Left ventricle myocardium inferior (tissue), 1 donor: Measurements from ENCODE around the gene CTBP2. TPM values are rescaled to one million over a fixed set of nuclear protein-coding genes. Genes with fewer than 3 reads are reported as not detected.

Experiments
- DNase-seq: peaks from one replicate; pipeline ENCODE4 v3.0.0-alpha.2; 2020
- H3K27ac ChIP-seq: fragments of 200-600 bp; replicated peaks from 2 replicates; pipeline ENCODE4 v1.8.0; 2021
- H3K27me3 ChIP-seq: fragments of 200-600 bp; 2 replicates; pipeline ENCODE4 v1.8.0; 2021; ENCODE audit warnings: low read depth
- H3K36me3 ChIP-seq: fragments of 200-600 bp; 2 replicates; pipeline ENCODE4 v1.8.0; 2021
- H3K4me1 ChIP-seq: fragments of 200-600 bp; 2 replicates; pipeline ENCODE4 v1.8.0; 2021
- H3K4me3 ChIP-seq: fragments of 200-600 bp; 2 replicates; pipeline ENCODE4 v1.8.0; 2021; ENCODE audit warnings: mild to moderate bottlenecking, moderate library complexity
- H3K9me3 ChIP-seq: fragments of 200-600 bp; replicated peaks from 2 replicates; pipeline ENCODE4 v1.8.0; 2021
- intact Hi-C: fragments of 100-400 bp; cut with micrococcal nuclease; formaldehyde crosslinking; loops from one replicate; pipeline ENCODE4 v1.11.0; 2022
- total RNA-seq: library from RNA; stranded (reverse); fragmentation: NEBNext Ultra II Directional; extraction: Animal tissue kit (Norgen Biotek cat#: 25700); gene quantifications from one replicate; pipeline ENCODE4 v1.2.1, GENCODE V29; 2021
- TF ChIP-seq, protein P1 (sequence below): fragments of 200-600 bp; IDR thresholded peaks from 2 replicates; pipeline ENCODE4 v1.8.0; 2021; ENCODE audit warnings: antibody characterized with exemption, mild to moderate bottlenecking, borderline replicate concordance
- donor health status: DM: no; HTN: yes; CAD: no; lungs with severe emphysema.

CTBP2 gene
- total RNA-seq, 1 donor from 2014 or later: 29.1 TPM

DNA sequence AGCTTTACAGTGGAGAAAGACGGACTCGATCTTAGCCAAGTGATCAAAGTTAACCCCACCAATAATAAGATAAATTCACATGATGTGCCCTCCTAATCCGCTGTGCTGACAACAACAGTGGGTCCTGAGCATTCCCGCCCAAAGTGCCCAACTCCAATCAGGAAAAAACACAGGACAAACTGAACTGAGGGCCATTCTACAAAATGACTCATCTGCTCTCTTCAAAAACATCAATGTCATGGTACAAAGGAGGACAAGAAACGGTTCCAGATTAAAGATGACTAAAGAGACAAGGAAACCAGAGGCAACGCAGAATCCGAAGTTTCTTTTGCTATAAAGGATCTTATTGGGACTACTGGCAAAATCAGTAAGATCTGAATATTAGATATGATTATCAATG is 79.4 kb downstream of the CTBP2 start:
- H3K27ac ChIP-seq: peak overlapping the region; percentile 89
- TF ChIP-seq, protein P1, sequence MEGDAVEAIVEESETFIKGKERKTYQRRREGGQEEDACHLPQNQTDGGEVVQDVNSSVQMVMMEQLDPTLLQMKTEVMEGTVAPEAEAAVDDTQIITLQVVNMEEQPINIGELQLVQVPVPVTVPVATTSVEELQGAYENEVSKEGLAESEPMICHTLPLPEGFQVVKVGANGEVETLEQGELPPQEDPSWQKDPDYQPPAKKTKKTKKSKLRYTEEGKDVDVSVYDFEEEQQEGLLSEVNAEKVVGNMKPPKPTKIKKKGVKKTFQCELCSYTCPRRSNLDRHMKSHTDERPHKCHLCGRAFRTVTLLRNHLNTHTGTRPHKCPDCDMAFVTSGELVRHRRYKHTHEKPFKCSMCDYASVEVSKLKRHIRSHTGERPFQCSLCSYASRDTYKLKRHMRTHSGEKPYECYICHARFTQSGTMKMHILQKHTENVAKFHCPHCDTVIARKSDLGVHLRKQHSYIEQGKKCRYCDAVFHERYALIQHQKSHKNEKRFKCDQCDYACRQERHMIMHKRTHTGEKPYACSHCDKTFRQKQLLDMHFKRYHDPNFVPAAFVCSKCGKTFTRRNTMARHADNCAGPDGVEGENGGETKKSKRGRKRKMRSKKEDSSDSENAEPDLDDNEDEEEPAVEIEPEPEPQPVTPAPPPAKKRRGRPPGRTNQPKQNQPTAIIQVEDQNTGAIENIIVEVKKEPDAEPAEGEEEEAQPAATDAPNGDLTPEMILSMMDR: no peak
- intact Hi-C loops: no loop called here
- no peaks in the 10 kb centered on the region for H3K27me3 ChIP-seq
- peaks cover 97% of the 10 kb centered on the region for H3K4me1 ChIP-seq
- DNase-seq: no peak
- H3K4me3 ChIP-seq: no peak overlapping the region
- H3K36me3 ChIP-seq: no peaks in the 10 kb centered on the region
- H3K9me3 ChIP-seq: no peaks in the 10 kb centered on the region

DNA sequence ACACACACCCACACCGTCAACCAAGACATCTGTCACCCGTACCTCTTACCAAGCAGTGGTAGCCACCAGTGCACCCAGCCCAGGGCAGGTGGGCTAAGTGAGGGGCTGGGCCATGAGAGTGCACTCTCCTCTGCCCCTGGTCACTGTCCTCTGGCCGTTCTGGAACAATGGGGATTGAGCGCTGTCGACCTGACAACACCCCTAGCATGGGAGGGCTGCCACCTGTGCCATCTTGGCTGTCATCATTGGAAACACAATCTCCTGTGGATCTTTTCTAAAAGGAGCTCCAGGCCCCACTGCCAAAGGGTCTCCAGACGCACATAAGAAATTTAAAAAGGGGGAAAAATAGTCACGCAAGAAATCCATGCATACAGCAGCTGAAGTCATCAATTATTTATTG is 80.1 kb downstream of the CTBP2 start:
- H3K27ac ChIP-seq: peak overlapping the region; percentile 89
- no peak for DNase-seq
- H3K9me3 ChIP-seq: no peaks in the 10 kb centered on the region
- intact Hi-C loops: no loop called here
- no peaks in the 10 kb centered on the region for H3K27me3 ChIP-seq
- TF ChIP-seq, protein P1: no peak
- H3K36me3 ChIP-seq: no peaks in the 10 kb centered on the region
- H3K4me1 ChIP-seq: peaks cover 93% of the 10 kb centered on the region
- H3K4me3 ChIP-seq: no peak overlapping the region

DNA sequence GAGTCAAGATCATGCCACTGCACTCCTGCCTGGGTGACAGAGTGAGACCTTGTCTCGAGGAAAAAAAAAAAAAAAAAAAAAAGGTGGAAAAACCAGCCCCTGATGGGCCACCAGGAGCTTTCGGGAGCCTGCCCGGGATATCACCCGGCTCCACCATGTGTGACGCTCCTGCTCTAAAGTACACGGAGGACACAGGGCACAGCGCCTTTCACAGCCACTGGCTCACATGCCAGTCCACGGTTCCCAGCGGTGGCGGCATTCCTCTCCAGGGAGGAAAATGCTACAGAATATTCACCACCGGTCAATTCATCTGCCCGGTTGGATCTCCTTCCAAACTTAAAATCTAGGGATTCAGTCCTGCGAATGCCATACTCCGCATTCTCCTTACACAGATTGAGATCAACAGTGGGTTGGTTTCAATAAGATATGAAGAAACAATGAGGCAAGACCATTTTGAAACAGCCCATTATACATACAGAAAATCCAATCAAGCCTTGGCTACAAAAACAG is 81.2 kb downstream of the CTBP2 start:
- DNase-seq: no peak
- intact Hi-C loops: no loop called here
- no peaks in the 10 kb centered on the region for H3K9me3 ChIP-seq
- peaks cover 82% of the 10 kb centered on the region for H3K4me1 ChIP-seq
- TF ChIP-seq, protein P1: peak; percentile 18
- H3K4me3 ChIP-seq: no peak overlapping the region
- H3K36me3 ChIP-seq: peaks cover 5% of the 10 kb centered on the region
- H3K27ac ChIP-seq: peak overlapping the region; percentile 89
- no peaks in the 10 kb centered on the region for H3K27me3 ChIP-seq

DNA sequence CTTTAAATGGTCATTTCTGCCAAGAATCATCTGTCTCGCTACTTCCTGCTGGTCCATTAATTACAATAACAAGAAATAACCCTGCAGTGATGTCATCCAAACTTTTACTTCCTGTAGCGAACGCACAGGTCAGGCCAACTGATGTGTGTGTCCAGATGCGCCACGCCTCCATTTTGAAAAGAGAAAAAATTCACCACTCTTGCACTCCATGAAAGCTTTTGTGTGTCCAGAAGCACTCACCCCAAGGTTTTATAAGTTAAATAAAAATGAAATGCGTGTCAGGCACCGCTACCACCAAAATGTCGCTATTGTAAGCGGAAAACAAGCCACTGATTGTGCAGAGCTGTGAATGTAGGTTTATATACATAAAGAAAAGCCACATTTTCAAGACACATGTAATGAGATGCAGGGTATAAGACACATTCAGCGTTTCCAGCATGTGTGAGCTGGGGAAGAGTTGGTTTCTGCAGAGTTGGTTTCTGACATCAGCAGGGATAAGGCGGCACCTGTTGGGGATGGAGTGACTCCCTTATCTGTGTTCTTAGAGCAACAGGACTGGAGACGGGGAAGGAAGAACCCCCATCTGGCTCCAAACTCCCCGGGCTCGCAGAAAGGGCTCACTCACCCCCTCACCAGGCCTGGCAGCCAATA is 83.3 kb downstream of the CTBP2 start:
- TF ChIP-seq, protein P1: no peak
- no peaks in the 10 kb centered on the region for H3K27me3 ChIP-seq
- H3K9me3 ChIP-seq: no peaks in the 10 kb centered on the region
- intact Hi-C loops: no loop called here
- H3K4me1 ChIP-seq: peaks cover 61% of the 10 kb centered on the region
- no peak for DNase-seq
- H3K4me3 ChIP-seq: no peak overlapping the region
- peak overlapping the region; percentile 66 for H3K27ac ChIP-seq
- peaks cover 7% of the 10 kb centered on the region for H3K36me3 ChIP-seq

DNA sequence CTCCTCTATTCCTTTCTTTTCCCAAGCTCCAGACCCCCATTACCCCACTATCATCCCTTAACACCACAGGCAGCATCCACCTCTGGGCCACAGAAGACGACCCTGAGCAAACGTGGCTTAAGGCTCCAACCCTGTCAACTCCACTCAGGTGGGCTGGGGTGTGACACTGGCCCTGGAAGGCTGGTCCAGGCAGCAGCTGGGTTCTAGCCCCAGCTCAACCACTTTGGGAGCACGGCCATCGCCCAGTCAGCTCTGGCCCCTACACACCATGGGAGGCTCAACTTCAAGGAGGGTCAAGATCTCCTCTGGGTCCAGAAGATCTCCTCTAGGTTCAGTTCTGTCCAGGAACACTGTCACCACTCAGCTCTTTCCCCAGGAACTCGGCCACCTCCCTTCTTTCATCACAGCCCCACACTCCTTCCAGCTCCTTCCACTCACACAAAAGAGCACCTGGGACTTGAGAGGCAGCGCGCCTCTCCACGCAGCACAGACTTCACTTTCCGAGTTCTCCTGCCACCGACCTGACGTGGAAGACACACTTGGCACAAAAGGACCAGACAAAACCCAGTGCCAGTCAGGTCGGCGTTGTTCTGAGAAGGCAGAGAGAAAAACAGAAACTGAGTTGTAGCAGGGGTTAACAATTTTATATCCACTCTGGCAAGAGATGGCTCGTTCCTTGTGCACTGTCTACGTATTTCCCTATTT is 84.1 kb downstream of the CTBP2 start:
- no peak for DNase-seq

More for the DNA sequence above, 84.1 kb downstream of the CTBP2 start:
- H3K4me1 ChIP-seq: peaks cover 53% of the 10 kb centered on the region
- H3K36me3 ChIP-seq: peaks cover 7% of the 10 kb centered on the region
- intact Hi-C loops: no loop called here
- peak overlapping the region; percentile 66 for H3K27ac ChIP-seq
- no peak overlapping the region for H3K4me3 ChIP-seq
- no peaks in the 10 kb centered on the region for H3K9me3 ChIP-seq
- H3K27me3 ChIP-seq: no peaks in the 10 kb centered on the region
- TF ChIP-seq, protein P1: no peak
